Mucosa of descending colon (tissue), 3 donors: ENCODE results near the gene SYNJ2. TPM values are rescaled to one million over a fixed set of nuclear protein-coding genes. Genes with fewer than 3 reads are reported as not detected.

Source experiments
- ATAC-seq: fragments of 200-7000 bp; cut with Tn5 transposase; one replicate; pipeline ENCODE4 v1.9.1; 2020; ENCODE audit warnings: mild to moderate bottlenecking, moderate library complexity
- DNase-seq, 3 donors: peaks; one replicate each; pipeline ENCODE4 v3.0.0-alpha.2; 2020
- H3K36me3 ChIP-seq: fragments of 200-600 bp; one replicate; pipeline ENCODE4 v1.8.0; 2021; ENCODE audit warnings: low read depth, mild to moderate bottlenecking
- H3K4me1 ChIP-seq: fragments of 200-600 bp; one replicate; pipeline ENCODE4 v1.8.0; 2021; ENCODE audit warnings: low read depth, mild to moderate bottlenecking
- H3K4me3 ChIP-seq: fragments of 200-600 bp; one replicate; pipeline ENCODE4 v1.8.0; 2021; ENCODE audit warnings: mild to moderate bottlenecking
- H3K9me3 ChIP-seq: fragments of 200-600 bp; one replicate; pipeline ENCODE4 v1.8.0; 2021; ENCODE audit warnings: mild to moderate bottlenecking
- CTCF ChIP-seq: fragments of 200-600 bp; IDR thresholded peaks from one replicate; pipeline ENCODE4 v1.8.0; 2022; ENCODE audit warnings: antibody characterized with exemption, mild to moderate bottlenecking
- intact Hi-C, 2 donors: fragments of 100-400 bp; cut with DNase I in 1 of 2; cut with micrococcal nuclease in 1 of 2; formaldehyde crosslinking; loops; one replicate each; pipeline versions ENCODE4 v1.11.0 to v1.11.1; 2022; cut with DNase I, micrococcal nuclease
- total RNA-seq, 3 donors: library from RNA; stranded (reverse); fragmentation: NEBNext Ultra II Directional in 2 of 3; extraction: Animal tissue kit (Norgen Biotek cat#: 25700) in 2 of 3; gene quantifications; one replicate each; pipeline versions ENCODE4 v1.2.1 to v1.2.4, GENCODE V29; 2021 to 2023
- donor health status: DM: no; HTN: no; CAD: no; lungs with moderate emphysema.
- donor health status: DM: no; HTN: no; CAD: no.
- donor health status: DM: no; HTN: yes; CAD: no.

The SYNJ2 gene
- total RNA-seq, 3 donors from 2014 or later, result 28.3 to 45.9 (median 39.6) TPM

- Histone ChIP-seq H3K9me3 (no peaks in the 10 kb centered on the region), H3K36me3 (peaks cover 4% of the 10 kb centered on the region), H3K4me3 (no peak overlapping the region), H3K4me1 (no peaks in the 10 kb centered on the region)
- no peak for ATAC-seq
- DNase-seq, result no peak
- TF ChIP-seq CTCF, result no peak
- intact Hi-C loops, result no loop called here
Measured at GRCh38 chr6:157941101-157941863, 40.4 kb upstream of the SYNJ2 start.

GRCh38 chr6:157942351-157942750 is 39.3 kb upstream of the SYNJ2 start:
- intact Hi-C loops, result no loop called here
- H3K4me3 ChIP-seq, result no peak overlapping the region
- ATAC-seq, result no peak
- H3K36me3 ChIP-seq, result peaks cover 4% of the 10 kb centered on the region
- DNase-seq, result no peak
- no peaks in the 10 kb centered on the region for H3K4me1 ChIP-seq
- no peaks in the 10 kb centered on the region for H3K9me3 ChIP-seq
- no peak for TF ChIP-seq CTCF

GRCh38 chr6:157943249-157943963 is 38.3 kb upstream of the SYNJ2 start:
- TF ChIP-seq CTCF, result no peak
- H3K4me3 ChIP-seq, result no peak overlapping the region
- H3K4me1 ChIP-seq, result no peaks in the 10 kb centered on the region
- ATAC-seq, result no peak
- intact Hi-C loops, result no loop called here
- peaks cover 4% of the 10 kb centered on the region for H3K36me3 ChIP-seq
- H3K9me3 ChIP-seq, result no peaks in the 10 kb centered on the region
- DNase-seq, result no peak

DNA sequence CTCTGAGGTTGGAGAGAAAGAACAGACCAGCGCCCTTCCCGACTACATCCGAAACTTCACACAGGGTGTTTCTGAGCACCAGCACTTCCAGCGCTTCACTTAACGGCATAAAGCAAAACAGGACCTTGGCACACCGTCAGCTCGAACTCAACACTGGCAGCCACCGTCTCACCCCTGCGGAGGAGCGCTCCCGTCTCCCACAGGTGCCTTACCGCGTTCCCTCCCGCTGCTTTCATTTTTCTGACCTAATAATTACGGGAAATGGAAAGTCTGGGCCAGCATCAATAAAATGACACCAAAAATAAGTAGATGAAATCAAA is 37.7 kb upstream of the SYNJ2 start:
- Histone ChIP-seq H3K9me3 (no peaks in the 10 kb centered on the region), H3K4me1 (no peaks in the 10 kb centered on the region), H3K4me3 (no peak overlapping the region), H3K36me3 (peaks cover 4% of the 10 kb centered on the region)
- intact Hi-C loops, result no loop called here
- ATAC-seq, result no peak
- TF ChIP-seq CTCF, result no peak
- no peak for DNase-seq

- no peak for TF ChIP-seq CTCF
- Histone ChIP-seq H3K36me3 (peaks cover 4% of the 10 kb centered on the region), H3K4me1 (no peaks in the 10 kb centered on the region), H3K4me3 (no peak overlapping the region), H3K9me3 (peaks cover 6% of the 10 kb centered on the region)
- DNase-seq (no peak), ATAC-seq (no peak)
- intact Hi-C loops, result no loop called here
Measured at GRCh38 chr6:157944983-157945931, 36.4 kb upstream of the SYNJ2 start.
